IMR-90 (cell line): ENCODE data around the gene HOXA10.

Experiments used
- BHLHE40 ChIP-seq: fragments of 150-350 bp; IDR thresholded peaks from 2 replicates; pipeline ENCODE4 v1.6.1; 2016; ENCODE audit warnings: mild to moderate bottlenecking, low read depth, low read length
- CEBPB ChIP-seq: IDR thresholded peaks from 2 replicates; pipeline ENCODE4 v1.6.1; 2012; ENCODE audit warnings: low read depth, low read length, improper control_type of control experiment
- MXI1 ChIP-seq: IDR thresholded peaks from 2 replicates; pipeline ENCODE4 v1.6.1; 2012; ENCODE audit warnings: low read depth, mild to moderate bottlenecking, low read length, moderate library complexity, borderline replicate concordance
- POLR2A ChIP-seq: IDR thresholded peaks from 2 replicates; pipeline ENCODE4 v1.6.1; 2012; ENCODE audit warnings: mild to moderate bottlenecking, low read depth, low read length
- RCOR1 ChIP-seq: IDR thresholded peaks from 2 replicates; pipeline ENCODE4 v1.6.1; 2012; ENCODE audit warnings: mild to moderate bottlenecking, low read length, improper control_type of control experiment; ENCODE audit not compliant: insufficient replicate concordance
- RFX5 ChIP-seq: IDR thresholded peaks from 2 replicates; pipeline ENCODE4 v1.8.0; 2012; ENCODE audit warnings: low read depth, mild to moderate bottlenecking, low read length, moderate library complexity
- SMC3 ChIP-seq: fragments of 150-350 bp; IDR thresholded peaks from 2 replicates; pipeline ENCODE4 v1.6.1; 2016; ENCODE audit warnings: low read depth, mild to moderate bottlenecking, antibody characterized with exemption, low read length, moderate library complexity
- TF ChIP-seq, protein P1 (sequence below): conservative IDR thresholded peaks from 2 replicates; pipeline ENCODE4 v1.5.1; 2012; ENCODE audit warnings: mild to moderate bottlenecking, low read depth, low read length, improper control_type of control experiment
- TF ChIP-seq, protein P2 (sequence below): fragments of 150-350 bp; IDR thresholded peaks from 2 replicates; pipeline ENCODE4 v1.6.1; 2017; ENCODE audit warnings: mild to moderate bottlenecking, antibody characterized with exemption, low read length, low read depth
- TF ChIP-seq, protein P3 (sequence below): fragments of 150-350 bp; IDR thresholded peaks from 2 replicates; pipeline ENCODE4 v1.6.1; 2016; ENCODE audit warnings: low read depth, mild to moderate bottlenecking, low read length, moderate library complexity, borderline replicate concordance

DNA sequence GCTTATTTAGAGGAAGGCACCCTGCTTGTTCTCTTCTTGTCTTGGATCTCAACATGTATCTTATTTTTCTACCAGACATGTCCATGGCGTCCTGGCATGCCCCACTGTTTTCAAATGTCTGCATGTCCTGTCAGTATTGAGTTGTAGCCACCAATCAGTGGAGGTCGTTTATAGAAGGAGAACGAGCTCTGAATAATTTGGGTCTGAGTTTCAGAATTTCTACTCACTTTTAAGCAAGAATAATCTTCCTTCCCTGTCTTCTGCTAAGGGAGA is 28.7 kb upstream of the HOXA10 start:
- TF ChIP-seq, protein P1, sequence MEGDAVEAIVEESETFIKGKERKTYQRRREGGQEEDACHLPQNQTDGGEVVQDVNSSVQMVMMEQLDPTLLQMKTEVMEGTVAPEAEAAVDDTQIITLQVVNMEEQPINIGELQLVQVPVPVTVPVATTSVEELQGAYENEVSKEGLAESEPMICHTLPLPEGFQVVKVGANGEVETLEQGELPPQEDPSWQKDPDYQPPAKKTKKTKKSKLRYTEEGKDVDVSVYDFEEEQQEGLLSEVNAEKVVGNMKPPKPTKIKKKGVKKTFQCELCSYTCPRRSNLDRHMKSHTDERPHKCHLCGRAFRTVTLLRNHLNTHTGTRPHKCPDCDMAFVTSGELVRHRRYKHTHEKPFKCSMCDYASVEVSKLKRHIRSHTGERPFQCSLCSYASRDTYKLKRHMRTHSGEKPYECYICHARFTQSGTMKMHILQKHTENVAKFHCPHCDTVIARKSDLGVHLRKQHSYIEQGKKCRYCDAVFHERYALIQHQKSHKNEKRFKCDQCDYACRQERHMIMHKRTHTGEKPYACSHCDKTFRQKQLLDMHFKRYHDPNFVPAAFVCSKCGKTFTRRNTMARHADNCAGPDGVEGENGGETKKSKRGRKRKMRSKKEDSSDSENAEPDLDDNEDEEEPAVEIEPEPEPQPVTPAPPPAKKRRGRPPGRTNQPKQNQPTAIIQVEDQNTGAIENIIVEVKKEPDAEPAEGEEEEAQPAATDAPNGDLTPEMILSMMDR: no peak
- no peak for TF ChIP-seq POLR2A
- TF ChIP-seq MXI1: no peak
- no peak for TF ChIP-seq RCOR1
- TF ChIP-seq SMC3: no peak
- TF ChIP-seq, protein P2, sequence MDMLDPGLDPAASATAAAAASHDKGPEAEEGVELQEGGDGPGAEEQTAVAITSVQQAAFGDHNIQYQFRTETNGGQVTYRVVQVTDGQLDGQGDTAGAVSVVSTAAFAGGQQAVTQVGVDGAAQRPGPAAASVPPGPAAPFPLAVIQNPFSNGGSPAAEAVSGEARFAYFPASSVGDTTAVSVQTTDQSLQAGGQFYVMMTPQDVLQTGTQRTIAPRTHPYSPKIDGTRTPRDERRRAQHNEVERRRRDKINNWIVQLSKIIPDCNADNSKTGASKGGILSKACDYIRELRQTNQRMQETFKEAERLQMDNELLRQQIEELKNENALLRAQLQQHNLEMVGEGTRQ: no peak
- TF ChIP-seq CEBPB: no peak
- TF ChIP-seq, protein P3, sequence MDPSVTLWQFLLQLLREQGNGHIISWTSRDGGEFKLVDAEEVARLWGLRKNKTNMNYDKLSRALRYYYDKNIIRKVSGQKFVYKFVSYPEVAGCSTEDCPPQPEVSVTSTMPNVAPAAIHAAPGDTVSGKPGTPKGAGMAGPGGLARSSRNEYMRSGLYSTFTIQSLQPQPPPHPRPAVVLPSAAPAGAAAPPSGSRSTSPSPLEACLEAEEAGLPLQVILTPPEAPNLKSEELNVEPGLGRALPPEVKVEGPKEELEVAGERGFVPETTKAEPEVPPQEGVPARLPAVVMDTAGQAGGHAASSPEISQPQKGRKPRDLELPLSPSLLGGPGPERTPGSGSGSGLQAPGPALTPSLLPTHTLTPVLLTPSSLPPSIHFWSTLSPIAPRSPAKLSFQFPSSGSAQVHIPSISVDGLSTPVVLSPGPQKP: no peak
- no peak for TF ChIP-seq BHLHE40
- no peak for TF ChIP-seq RFX5
